ENCODE measurements around the gene FAF1.

DNA sequence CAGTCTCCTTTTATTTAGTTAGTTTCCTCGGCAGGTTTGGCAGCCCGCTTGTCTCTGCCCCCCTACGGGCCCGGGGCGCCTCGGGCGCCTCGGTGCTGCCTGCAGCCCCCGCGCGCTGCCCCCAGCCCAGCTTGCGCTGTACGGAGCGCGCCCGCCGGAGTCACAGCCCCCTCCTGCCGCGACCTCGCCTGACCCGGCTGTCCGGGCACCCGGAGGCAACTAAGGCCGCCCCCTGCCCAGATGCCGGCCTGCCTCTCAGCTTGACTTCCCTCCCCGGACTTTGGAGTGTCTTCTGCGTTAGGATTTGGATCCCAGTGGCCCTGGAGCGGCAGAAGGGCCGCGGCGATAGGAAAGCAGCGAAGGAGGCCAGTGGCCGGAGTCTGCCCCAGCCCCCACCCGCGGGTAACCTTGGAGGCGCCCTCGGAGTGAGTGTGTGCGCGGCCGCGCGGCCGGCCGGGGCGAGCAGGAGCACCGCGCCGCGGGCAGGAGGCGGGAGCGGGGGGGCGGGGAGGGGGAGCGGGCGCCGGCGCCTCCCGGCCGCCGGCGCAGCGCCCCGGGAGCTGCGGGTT, 17.6 kb upstream of the FAF1 start:
- TF ChIP-seq, protein P1, sequence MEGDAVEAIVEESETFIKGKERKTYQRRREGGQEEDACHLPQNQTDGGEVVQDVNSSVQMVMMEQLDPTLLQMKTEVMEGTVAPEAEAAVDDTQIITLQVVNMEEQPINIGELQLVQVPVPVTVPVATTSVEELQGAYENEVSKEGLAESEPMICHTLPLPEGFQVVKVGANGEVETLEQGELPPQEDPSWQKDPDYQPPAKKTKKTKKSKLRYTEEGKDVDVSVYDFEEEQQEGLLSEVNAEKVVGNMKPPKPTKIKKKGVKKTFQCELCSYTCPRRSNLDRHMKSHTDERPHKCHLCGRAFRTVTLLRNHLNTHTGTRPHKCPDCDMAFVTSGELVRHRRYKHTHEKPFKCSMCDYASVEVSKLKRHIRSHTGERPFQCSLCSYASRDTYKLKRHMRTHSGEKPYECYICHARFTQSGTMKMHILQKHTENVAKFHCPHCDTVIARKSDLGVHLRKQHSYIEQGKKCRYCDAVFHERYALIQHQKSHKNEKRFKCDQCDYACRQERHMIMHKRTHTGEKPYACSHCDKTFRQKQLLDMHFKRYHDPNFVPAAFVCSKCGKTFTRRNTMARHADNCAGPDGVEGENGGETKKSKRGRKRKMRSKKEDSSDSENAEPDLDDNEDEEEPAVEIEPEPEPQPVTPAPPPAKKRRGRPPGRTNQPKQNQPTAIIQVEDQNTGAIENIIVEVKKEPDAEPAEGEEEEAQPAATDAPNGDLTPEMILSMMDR (IDR thresholded peaks at IDR 0.05 in 2 of 3, conservative IDR thresholded peaks at IDR 0.05 in 1 of 3; ENCODE audit: insufficient read depth in 2 of 3, low read depth in 1 of 3, low read length in 3 of 3) = no peak
- no peak for TF ChIP-seq RFX7 (CRISPR knock-in tag; IDR thresholded peaks at IDR 0.05)
- TF ChIP-seq, protein P2, sequence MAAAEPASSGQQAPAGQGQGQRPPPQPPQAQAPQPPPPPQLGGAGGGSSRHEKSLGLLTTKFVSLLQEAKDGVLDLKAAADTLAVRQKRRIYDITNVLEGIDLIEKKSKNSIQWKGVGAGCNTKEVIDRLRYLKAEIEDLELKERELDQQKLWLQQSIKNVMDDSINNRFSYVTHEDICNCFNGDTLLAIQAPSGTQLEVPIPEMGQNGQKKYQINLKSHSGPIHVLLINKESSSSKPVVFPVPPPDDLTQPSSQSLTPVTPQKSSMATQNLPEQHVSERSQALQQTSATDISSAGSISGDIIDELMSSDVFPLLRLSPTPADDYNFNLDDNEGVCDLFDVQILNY (CRISPR knock-in tag; IDR thresholded peaks at IDR 0.05) = no peak
- no peak for TF ChIP-seq ZBTB1 (CRISPR knock-in tag; IDR thresholded peaks at IDR 0.05; ENCODE audit: borderline replicate concordance, low read depth)
- TF ChIP-seq HNRNPUL1 (IDR thresholded peaks at IDR 0.05; ENCODE audit: low read length) = no peak
- TF ChIP-seq, protein P3, sequence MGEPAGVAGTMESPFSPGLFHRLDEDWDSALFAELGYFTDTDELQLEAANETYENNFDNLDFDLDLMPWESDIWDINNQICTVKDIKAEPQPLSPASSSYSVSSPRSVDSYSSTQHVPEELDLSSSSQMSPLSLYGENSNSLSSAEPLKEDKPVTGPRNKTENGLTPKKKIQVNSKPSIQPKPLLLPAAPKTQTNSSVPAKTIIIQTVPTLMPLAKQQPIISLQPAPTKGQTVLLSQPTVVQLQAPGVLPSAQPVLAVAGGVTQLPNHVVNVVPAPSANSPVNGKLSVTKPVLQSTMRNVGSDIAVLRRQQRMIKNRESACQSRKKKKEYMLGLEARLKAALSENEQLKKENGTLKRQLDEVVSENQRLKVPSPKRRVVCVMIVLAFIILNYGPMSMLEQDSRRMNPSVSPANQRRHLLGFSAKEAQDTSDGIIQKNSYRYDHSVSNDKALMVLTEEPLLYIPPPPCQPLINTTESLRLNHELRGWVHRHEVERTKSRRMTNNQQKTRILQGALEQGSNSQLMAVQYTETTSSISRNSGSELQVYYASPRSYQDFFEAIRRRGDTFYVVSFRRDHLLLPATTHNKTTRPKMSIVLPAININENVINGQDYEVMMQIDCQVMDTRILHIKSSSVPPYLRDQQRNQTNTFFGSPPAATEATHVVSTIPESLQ (CRISPR knock-in tag; IDR thresholded peaks at IDR 0.05) = no peak
- no peak for TF ChIP-seq HNRNPK (IDR thresholded peaks at IDR 0.05; ENCODE audit: low read depth, low read length, poor library complexity, severe bottlenecking)

Data from K562 (cell line).